Urothelium cell line (cell line): ENCODE data around the gene CAPN13.
"Not testable (repeated sequence)": the region's sequence is repeated elsewhere in the genome, so short reads cannot be mapped to it uniquely, and the experiment has no call there.

ENCODE experiments used
- DNase-seq: peaks from one replicate; pipeline ENCODE4 v3.0.0; 2011; ENCODE audit warnings: low spot score, mixed read lengths
- FAIRE-seq: peaks from 2 replicates; lab custom pipeline; 2011; peaks lifted over from hg19 to GRCh38; lab: Jason Lieb, UNC

CAPN13 gene

DNA sequence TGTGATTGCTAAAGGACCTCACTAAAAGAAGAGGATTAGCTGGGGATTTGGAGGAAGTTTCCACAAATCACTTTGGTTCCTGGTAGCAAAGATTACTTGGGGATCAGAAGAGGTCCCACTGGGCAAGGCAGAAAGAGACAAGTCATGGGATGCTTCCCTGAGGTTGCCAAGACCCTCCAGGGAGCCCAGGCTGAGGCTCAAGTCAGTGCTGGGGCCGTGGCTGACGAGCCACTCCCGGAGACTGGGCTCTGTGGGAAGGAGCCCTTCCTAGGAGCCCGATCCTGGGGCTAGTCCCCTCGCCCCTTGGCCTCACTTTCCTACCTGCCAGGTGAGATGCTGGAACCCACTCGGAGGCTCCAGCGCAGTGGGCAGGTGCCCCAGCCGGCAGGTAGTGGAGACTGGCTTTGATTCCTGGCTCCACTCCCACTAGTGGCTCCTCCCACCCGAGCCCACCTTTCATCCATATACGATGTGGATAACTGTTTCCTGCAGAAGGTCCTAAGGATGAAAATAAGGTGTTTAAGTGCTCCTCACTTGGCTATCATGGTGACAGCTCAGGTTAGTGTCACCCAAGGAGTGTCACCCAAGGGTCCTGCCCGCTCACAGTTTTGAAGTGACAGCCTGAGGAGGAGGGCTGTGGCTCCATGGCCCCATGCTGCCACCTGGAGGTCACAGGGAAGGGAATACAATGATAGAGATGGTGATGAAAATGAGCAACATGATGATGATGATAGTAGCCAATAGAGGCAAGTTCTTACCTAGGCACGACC lies 100.5 kb downstream of the CAPN13 start:
- DNase-seq (peak; percentile 55), FAIRE-seq (peak; percentile 93)

DNA sequence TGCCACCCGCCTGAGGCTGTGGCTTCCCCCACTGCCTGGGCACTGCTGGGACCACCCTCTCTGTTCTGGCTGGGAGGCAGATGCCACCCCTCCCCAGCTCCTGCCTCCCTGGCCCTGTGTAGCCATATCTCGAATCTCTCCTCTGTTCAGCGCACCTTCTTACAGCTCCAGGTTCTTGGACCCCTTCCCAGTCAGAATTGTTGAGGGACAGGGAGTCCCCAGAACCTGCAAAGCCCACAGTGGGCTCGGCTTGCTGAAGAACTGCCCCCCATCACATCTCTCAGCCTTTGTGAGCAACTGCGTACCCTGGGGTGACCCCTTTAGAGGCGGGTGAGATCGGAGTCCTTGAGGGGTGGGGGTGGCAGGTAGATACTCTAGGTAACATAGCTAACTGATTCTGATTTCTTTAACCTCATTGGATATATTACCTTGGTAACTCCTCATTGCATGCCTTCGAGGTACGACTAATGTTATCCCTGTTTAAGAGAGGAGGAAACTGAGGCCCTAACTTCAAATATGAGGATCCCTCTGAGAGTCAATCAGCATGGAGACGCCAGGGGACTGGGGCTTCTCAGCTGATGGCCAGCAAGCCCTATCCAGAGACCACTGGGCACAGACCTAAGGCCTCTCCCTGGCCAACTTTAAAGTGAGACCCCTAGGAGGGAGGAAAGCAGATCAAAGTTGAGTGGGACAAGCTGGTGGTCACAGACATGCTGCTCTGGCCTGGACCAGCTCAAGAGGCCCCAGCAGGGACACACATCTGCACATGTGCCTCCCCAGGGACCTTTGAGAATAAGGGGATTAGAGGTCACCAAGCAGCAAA lies 101.3 kb downstream of the CAPN13 start:
- FAIRE-seq (no peak), DNase-seq (no peak)

DNA sequence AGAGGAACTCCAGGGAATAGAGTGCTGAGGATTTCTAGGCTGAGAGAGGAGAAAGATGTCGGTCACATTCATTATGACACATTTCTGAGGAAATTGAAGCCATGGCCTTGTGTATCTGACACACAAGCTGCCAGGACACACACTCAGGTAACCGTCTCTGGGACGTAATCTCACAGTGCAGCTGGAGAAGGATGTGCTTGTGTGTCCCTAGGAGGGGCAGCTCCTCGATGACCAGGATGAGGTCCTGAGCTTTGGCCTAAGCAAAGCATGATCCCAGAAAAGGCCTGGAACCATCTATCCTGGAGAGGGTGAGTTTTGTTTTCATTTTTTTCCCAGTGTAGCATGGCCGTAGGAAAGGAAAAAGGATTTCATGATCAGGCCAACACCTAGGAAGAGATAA lies 102.2 kb downstream of the CAPN13 start:
- FAIRE-seq (no peak), DNase-seq (no peak)

DNA sequence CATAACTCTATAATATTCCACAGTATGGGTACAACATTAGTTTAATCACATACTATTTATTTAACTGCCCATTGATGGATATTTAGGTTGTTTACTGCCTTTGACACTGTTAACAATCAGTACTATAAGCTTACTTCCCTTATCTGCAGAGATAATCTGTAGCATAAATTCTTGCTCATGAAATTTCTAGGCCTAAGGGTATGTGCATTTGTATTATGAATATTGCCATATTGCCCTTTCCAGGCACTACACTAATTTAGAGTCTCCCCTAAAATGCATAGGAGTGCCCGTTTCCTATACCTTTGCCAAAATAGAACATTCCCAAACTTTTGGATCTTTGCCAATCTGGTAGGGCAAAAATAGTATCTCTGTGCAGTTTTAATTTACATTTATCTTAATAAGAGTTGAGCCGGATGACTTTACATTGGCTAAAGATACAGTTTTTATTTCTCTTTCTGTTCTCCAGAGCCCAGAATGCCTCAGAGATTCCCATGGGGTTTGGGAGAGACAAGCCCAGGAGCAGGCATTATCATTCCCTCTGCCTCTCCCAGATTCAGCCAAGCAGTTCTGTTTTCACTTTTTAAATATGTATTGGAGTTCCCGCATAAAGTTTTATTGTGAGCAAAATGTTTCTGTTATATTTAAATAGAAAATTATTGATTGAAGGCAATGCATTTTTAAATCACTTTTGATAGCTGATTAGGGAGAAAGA lies 102.8 kb downstream of the CAPN13 start:
- FAIRE-seq (no peak), DNase-seq (no peak)

DNA sequence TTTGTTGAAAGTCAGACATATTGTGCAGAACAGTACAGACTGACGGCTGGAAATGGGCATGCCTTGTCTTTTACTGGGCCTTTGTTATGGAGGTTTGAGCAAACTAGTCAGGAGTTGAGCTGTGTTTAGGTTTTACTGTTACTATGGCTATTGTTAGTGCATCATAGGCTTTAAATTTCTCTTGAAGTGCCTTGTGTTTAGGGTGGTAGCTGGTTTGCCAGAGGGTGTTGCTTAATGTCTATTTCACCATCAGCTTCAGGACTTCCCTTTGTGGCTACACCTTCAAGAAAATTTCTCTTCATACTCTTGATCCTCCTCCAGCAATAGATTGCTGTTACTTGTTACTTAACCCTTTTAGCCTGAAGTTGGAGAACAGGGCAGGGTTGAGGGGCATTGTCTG lies 104.6 kb downstream of the CAPN13 start:
- DNase-seq (no peak), FAIRE-seq (no peak)

DNA sequence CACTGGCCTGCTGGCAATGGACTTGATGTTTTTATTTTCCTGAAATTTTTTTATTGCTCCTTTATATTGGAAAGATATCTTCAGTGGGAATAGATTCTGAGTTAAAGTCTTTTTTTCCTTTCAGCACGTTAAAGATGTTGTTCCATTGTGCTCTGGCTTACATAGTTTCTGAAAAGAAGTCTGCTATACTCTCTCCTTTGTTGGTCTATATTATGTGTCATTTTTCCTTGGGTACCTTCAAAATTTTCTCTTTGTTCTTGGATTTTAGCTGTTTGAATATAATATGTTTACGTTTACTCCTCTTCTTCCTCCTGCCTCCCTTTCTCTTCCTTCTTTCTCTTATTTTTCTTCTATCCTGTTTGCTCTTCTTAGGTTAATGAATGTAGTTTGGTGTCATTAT lies 105.5 kb downstream of the CAPN13 start:
- DNase-seq (no peak), FAIRE-seq (no peak)

DNA sequence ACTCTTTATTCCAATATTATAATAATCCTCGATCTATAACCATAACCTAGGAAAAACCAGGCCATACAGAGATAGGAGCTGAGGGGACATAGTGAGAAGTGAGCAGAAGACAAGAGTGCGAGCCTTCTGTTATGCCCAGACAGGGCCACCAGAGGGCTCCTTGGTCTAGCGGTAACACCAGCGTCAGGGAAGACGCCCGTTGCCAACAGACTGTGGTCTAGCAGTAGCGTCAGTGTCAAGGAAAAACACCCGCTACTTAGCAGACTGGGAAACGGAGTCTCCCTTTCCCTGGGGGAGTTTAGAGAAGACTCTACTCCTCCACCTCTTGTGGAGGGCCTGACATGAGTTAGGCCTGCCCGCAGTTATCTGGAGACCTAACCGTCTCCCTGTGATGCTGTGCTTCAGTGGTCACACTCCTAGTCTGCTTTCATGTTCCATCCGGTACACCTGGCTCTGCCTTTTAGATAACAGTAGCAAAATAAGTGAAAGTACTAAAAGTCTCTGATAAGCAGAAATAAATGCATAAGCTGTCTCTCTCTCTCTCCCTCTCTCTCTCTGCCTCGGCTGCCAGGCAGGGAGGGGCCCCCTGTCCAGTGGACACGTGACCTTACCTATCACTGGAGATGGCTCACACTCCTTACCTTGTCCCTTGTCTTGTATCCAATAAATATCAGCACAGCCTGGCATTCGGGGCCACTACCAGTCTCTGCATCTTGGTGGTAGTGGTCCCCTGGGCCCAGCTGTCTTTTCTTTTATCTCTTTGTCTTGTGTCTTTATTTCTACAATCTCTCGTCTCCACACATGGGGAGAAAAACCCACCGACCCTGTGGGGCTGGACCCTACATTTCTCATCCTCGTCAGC lies 109.8 kb downstream of the CAPN13 start:
- DNase-seq, FAIRE-seq: not testable (repeated sequence)

DNA sequence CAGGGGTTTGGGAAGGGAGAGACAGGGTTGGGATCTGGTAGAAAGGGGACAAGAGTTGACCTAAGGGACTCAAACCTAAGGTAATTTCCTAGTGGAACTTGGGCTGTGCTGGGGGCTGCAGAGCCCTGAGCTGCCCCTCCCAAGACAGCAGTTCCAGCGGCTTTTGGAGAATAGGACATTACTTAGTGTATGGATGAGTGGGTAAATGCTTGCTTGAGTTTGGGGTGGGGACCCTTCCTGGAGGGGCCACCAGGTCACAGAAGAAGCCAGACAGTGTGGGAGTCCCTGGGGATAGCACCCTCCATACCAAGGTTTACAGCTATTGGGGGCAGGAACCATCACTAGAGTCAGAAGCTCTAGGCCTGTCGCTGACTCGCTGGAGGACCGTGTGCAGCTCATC lies 111.5 kb downstream of the CAPN13 start:
- FAIRE-seq (no peak), DNase-seq (no peak)

DNA sequence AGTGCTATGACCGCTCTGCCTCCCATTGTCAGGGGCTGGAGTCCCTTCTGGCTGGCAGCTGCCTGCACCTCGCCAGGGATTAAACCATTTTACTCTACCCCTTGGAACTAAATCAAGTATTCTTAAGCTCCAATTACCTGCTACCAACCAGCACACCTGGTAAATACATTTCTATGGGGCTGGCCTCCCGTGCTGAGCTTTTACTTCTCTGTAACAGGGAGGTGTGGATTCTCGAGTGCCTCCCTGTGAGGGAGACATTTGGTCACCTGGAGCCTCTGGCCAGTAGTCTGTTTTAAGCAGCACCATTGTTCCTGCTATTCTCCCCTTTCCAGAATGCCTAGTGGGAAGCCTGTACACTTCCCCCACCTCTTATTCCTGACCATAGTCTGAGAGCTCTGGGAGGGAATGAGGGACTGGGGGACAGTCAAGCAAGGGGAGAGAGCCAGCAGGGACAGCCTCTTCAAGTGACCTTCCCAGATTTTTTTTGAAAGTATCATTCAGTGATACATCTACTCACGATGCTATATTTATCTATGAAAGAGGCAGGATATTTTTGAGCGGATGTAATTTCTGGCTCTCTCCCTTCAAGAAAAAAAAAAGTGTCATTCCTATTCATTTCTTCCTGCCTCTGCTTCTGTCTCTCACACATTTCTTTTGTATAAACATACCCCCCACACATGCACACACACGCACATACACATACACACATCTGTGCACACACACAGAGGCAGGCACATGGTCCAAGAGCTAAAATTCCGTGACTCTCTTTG lies 112.8 kb downstream of the CAPN13 start:
- DNase-seq: no peak
- no peak for FAIRE-seq

DNA sequence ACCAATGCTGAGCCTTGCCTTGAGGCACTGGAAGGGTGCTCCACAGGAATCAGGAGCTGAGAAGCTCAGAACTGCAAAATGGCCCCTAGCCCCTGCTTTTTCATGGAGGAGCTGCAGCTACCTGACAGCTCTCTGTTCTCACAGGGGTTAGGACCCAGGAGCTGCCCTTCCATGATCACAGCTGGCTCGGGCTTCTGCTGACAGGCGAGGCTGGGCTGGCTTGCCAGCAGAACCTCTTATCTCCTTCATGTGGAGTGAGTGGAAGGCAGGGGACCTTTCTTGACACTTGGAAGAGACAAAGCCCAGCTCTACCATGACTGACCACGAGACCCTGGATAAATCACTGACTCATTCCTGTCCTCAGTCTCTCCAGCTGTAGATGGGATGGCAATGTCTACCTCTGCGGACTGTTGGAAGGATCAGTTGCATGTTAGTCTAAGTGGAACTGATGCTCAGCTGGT lies 113.4 kb downstream of the CAPN13 start:
- FAIRE-seq (no peak), DNase-seq (no peak)

DNA sequence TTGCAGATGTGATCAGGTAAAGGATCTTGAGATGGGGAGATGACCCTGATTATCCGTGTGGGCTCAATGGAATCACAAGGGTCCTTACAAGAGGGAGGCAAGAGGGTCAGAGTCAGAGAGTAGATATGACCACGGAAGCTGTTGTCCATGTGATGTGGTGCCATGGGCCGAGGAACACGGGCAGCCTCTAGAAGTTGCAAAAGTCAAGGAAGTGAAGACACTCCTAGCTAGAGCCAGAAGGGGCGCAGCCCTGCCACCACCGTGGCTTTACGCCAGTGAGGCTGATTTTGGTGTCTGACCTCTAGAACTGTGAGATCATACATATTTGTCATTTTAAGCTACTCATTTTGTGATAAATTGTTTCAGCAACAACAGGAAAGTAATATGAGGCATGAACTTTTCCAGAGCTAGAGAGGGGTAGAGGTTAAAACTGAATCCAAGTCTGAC lies 114.4 kb downstream of the CAPN13 start:
- peak; percentile 20 for FAIRE-seq
- DNase-seq: no peak

DNA sequence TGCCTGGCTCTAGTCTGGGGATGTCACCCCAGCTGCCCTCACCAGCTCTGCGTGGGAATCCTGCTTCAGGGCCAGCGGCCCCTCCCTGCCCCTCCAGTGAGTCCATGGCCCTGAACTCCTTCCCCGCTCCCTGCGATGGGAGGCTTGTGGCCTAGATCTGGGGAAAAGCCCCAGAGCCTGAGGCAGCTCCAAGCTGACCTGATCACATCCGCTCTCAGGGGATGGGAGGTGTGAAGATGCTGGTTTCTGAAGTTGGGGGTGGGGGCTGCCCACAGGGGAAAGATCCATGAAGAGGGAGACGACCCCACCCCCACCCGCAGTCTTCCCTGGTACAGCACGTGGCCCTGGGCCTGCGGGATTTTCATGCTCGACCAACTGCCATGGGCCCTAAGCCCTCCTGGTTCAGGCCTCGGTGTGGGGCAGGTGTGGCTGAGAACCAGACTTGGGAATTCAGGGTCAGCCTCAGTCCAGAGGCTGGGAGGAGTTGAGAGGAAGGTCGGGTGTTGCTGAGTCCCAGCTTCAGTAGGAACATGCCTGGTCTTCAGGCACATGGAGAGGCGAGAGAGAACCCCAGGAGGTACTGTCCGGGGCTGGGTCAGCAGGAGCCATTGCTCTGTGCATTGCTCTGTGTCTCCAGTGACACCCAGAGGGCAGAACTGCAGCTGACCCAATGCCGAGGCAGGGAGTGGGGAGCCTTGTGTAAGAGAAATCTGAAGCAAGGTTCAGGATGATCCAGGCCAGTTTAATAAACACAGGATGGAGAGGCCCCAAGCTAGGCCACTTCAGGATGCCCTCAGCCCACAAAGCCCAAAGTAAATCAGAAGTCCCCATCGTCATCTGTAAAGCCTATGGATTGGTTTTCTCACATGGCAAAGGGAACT lies 115.1 kb downstream of the CAPN13 start:
- DNase-seq (no peak), FAIRE-seq (no peak)

DNA sequence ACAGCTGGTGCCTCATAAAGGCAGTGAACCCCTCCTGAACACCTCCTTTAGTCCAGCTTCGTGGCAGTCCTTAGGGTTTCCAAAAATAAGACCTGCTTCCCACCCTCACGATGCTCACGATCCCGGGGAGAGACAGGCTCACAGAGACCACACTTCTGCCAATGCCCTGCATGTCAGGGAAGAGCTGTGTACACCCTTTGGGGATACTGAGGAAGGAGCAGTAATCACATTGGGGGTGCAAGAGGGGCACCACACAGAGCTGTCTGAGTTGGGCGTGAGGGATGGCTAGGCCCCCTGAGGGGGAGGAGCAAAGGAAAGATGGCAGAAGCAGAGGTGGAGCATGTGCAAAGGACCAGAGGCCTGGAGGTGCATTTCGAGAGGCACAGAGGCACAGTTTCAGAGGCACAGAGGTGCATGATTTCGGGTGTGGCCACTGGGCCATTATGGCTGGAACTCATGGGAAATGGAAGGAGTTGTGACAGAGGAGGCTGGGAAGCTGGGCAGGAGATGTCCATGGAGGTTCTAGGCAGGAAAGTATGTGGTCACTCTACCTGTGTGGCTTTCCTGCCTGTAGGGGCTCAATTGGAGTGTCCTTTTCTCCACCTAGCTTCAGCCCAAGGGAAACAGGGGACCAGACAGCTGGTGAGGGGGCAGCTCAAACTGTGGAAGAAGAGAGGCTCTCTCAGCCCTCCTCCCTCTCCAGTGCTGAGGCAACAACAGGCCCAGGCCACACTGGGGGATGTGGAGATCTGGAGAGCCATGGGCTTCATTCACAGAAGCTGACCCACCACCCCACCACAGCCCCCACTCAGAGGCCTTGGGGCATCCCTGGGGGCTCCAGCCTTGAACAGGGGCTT lies 115.9 kb downstream of the CAPN13 start:
- DNase-seq (no peak), FAIRE-seq (no peak)

DNA sequence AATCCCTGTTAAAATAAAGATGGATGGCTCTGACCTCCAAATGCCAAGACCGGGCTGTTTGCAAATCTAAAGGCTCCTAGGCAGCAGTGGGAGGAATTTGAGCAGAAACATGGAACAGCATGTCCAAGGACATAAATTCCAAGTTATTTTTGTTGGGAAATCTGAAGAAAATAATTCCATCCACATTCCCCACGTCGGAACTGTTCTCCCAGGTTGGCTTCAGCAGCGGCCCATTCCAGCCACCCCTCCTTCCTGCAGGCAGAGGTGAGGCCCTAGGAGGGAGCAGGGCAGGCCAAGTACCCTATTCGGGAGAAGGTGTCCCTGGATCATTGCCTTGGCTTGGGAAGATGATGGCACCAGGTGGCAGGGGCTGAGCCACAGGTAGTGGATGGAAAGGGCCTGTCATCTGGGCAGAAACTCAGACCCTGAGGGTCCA lies 117.1 kb downstream of the CAPN13 start:
- FAIRE-seq (no peak), DNase-seq (no peak)

DNA sequence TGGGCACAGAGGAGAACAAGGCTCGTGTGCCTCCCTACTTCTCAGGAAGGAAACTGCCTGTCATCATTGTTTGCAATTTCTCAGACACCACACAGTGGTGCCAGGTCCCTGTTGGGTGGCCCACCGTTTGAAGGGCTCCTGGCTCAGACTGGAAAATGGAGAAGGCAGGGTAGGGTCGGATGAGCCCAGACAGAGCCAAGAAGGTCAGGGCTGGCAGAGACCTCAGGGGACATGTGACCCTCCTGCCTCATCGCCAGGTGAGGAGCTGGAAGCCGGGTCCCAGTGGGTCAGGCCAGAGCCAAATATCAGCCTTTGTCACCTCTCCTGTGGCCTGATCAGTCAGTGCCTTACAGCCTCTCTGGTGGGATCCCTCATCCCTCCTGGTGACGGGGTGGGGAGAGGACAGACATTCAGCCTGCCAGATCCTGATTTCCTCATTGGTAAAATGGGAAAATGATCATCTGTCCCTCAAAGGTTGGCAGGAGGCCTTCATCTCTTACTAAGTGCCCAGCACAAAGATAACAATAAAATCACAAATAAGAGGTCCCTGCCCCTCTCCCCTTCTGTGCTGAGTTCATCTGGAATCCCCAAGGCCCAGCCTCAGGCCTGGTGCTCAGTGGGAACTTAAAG lies 117.6 kb downstream of the CAPN13 start:
- DNase-seq (no peak), FAIRE-seq (no peak)

DNA sequence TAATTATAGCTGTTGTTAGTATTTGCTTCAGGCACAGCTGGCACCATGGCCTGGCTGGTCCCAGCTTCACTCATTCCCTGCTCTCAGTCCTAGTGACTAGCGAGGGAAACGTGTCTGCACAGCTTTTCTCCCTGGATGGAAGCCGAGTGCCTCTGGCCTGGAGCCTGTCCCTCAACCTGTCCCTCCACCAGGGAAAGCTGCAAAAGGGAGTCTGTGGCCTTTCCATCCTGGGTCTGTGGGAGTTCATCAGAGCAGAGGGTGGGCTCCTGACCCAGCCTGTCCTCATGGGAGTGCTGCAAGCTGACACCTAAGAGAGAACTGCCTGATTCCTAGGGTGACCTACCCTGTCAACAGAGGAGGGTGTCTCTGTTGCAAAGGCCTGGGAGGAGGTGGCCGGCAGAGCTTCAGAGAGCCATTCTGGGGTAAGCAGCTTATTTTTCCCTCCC lies 118.3 kb downstream of the CAPN13 start:
- FAIRE-seq (no peak), DNase-seq (no peak)

DNA sequence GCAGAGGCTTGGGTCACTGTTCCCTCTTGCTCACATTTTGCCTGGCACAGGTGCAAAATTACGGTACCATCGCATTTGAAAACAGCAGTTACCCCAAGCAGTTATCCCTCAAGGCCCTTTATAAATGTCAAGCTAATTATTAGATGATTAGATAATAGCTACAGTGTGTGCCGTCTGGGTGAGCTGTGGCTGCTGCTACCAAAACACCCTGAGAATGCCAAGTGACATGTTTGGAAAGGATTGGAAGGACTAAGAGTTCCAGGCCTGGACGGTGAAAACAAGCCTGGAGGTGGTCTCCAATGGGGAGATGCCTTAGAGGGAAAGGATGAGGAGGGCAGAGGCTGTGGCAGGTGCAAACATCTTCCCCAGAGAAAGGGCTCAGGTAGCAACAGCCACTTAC lies 120.6 kb downstream of the CAPN13 start:
- DNase-seq: no peak
- no peak for FAIRE-seq
